Liver (tissue), 9 donors: ENCODE results near the gene RIMS3. TPM values are rescaled to one million over a fixed set of nuclear protein-coding genes. Genes with fewer than 3 reads are reported as not detected.

Experiments
- DNase-seq: peaks from one replicate; pipeline ENCODE4 v3.0.0-alpha.2; 2017; ENCODE audit warnings: low spot score
- H3K27ac ChIP-seq, 2 donors: one replicate each; pipeline ENCODE4 v1.7.0; 2013; ENCODE audit warnings: inconsistent platforms in 2 of 2, low read length in 2 of 2, control low read depth in 1 of 2, low read depth in 1 of 2, mild to moderate bottlenecking in 1 of 2
- H3K27me3 ChIP-seq, 4 donors: one replicate each; pipeline versions ENCODE4 v1.6.1 to v1.7.0; 2013; ENCODE audit warnings: low read length in 3 of 4, inconsistent platforms in 1 of 4, mild to moderate bottlenecking in 1 of 4, moderate library complexity in 1 of 4; ENCODE audit not compliant: control insufficient read depth in 4 of 4, insufficient read depth in 4 of 4
- H3K36me3 ChIP-seq, 4 donors: one replicate each; pipeline versions ENCODE4 v1.6.1 to v1.7.0; 2013; ENCODE audit warnings: low read length in 3 of 4, mild to moderate bottlenecking in 3 of 4, low read depth in 1 of 4, moderate library complexity in 1 of 4; ENCODE audit not compliant: control insufficient read depth in 4 of 4, insufficient read depth in 3 of 4
- H3K4me1 ChIP-seq, 4 donors: one replicate each; pipeline versions ENCODE4 v1.6.1 to v1.7.0; 2013; ENCODE audit warnings: low read length in 3 of 4, mild to moderate bottlenecking in 3 of 4, moderate library complexity in 1 of 4; ENCODE audit not compliant: control insufficient read depth in 4 of 4, insufficient read depth in 4 of 4
- H3K4me3 ChIP-seq, 3 donors: one replicate each; pipeline versions ENCODE4 v1.6.1 to v1.7.0; 2013; ENCODE audit warnings: low read length in 3 of 3, control low read depth in 1 of 3, low read depth in 1 of 3, mild to moderate bottlenecking in 1 of 3
- H3K9ac ChIP-seq, 2 donors: one replicate each; pipeline ENCODE4 v1.7.0; 2013; ENCODE audit warnings: low read length in 2 of 2, mild to moderate bottlenecking in 2 of 2, moderate library complexity in 2 of 2, control low read depth in 1 of 2, low read depth in 1 of 2
- H3K9me3 ChIP-seq, 4 donors: one replicate each; pipeline versions ENCODE4 v1.6.1 to v1.7.0; 2013; ENCODE audit warnings: low read length in 3 of 4; ENCODE audit not compliant: control insufficient read depth in 4 of 4
- ATF3 ChIP-seq: IDR thresholded peaks from 2 replicates; pipeline ENCODE4 v1.6.1; 2016; ENCODE audit warnings: antibody characterized with exemption
- CTCF ChIP-seq: fragments of 150-350 bp; IDR thresholded peaks from 2 replicates; pipeline ENCODE4 v1.5.1; 2017; ENCODE audit warnings: improper control_type of control experiment, low read depth, low read length; ENCODE audit not compliant: missing input control
- EGR1 ChIP-seq, 2 donors: IDR thresholded peaks; 2 replicates each; pipeline ENCODE4 v1.6.1; 2016 to 2018; ENCODE audit warnings: antibody characterized with exemption in 2 of 2, low read depth in 2 of 2
- FOXA1 ChIP-seq: IDR thresholded peaks from 2 replicates; pipeline ENCODE4 v1.6.1; 2016; ENCODE audit warnings: antibody characterized with exemption
- GABPA ChIP-seq, 2 donors: IDR thresholded peaks in 1 of 2; conservative IDR thresholded peaks in 1 of 2; 2 replicates each; pipeline ENCODE4 v1.6.1; 2016; ENCODE audit warnings: antibody characterized with exemption in 2 of 2, mild to moderate bottlenecking in 1 of 2, moderate library complexity in 1 of 2
- HNF4A ChIP-seq, 2 donors: conservative IDR thresholded peaks; 2 replicates each; pipeline ENCODE4 v1.6.1; 2016; ENCODE audit warnings: antibody characterized with exemption in 2 of 2, mild to moderate bottlenecking in 2 of 2
- HNF4G ChIP-seq: IDR thresholded peaks from 2 replicates; pipeline ENCODE4 v1.6.1; 2016; ENCODE audit warnings: antibody characterized with exemption
- MAX ChIP-seq: IDR thresholded peaks from 2 replicates; pipeline ENCODE4 v1.6.1; 2016; ENCODE audit warnings: antibody characterized with exemption
- RAD21 ChIP-seq, 2 donors: IDR thresholded peaks; 2 replicates each; pipeline ENCODE4 v1.6.1; 2016; ENCODE audit warnings: antibody characterized with exemption in 2 of 2, mild to moderate bottlenecking in 2 of 2
- RXRA ChIP-seq, 2 donors: IDR thresholded peaks; 2 replicates each; pipeline ENCODE4 v1.6.1; 2017 to 2018; ENCODE audit warnings: antibody characterized with exemption in 2 of 2, mild to moderate bottlenecking in 1 of 2
- SP1 ChIP-seq: IDR thresholded peaks from 2 replicates; pipeline ENCODE4 v1.6.1; 2018; ENCODE audit warnings: antibody characterized with exemption, mild to moderate bottlenecking
- TAF1 ChIP-seq: conservative IDR thresholded peaks from 2 replicates; pipeline ENCODE4 v1.6.1; 2016; ENCODE audit warnings: antibody characterized with exemption, mild to moderate bottlenecking
- YY1 ChIP-seq: IDR thresholded peaks from 2 replicates; pipeline ENCODE4 v1.6.1; 2016; ENCODE audit warnings: antibody characterized with exemption, mild to moderate bottlenecking
- ZBTB33 ChIP-seq: IDR thresholded peaks from 2 replicates; pipeline ENCODE4 v1.6.1; 2016; ENCODE audit warnings: antibody characterized with exemption
- WGBS: extraction: QIAGEN DNeasy Blood & Tissue Kit; methylation state at CpG from one replicate; pipeline ENCODE4 v1.1.7; 2013; 5-methylcytosine and 5-hydroxymethylcytosine counted together
- polyA plus RNA-seq, 2 donors: library from polyadenylated mRNA; stranded (reverse) in 1 of 2; unstranded in 1 of 2; fragments of 200-250 nt in 1 of 2; fragments of >200 nt in 1 of 2; fragmentation: Nextera tagmentation in 1 of 2; extraction: Ambion mirVana in 1 of 2; gene quantifications; one replicate each; pipeline versions ENCODE4 v1.2.1 to v1.2.3, GENCODE V29; 2013 to 2015
- total RNA-seq, 2 donors: library from RNA; depleted of rRNA; stranded (reverse); fragments of >200 nt; gene quantifications; one replicate each; pipeline ENCODE4 v1.2.3, GENCODE V29; 2014
- donor health status: healthy.
- donor health status: healthy.
- donor health status: healthy.
- donor health status: healthy.
- donor health status: healthy.

RIMS3 gene
- total and polyA plus RNA-seq, 4 donors, result 0.22 to 2.2 (median 0.77) TPM

GRCh38 chr1:40687661-40688060 lies 22.2 kb upstream of the RIMS3 start:
- Histone ChIP-seq H3K9me3 (no peaks in the 10 kb centered on the region), H3K4me3 (no peak overlapping the region), H3K27ac (no peak overlapping the region), H3K4me1 (peaks cover 0 to 11% (median 9%) of the 10 kb centered on the region in 4 donors), H3K36me3 (peaks cover 0 to 5% (median 0%) of the 10 kb centered on the region in 4 donors), H3K9ac (no peak overlapping the region), H3K27me3 (no peaks in the 10 kb centered on the region)
- 96% methylated on average over 6 of the region's 6 CpGs for WGBS
- no peak for DNase-seq
- TF ChIP-seq SP1 (no peak), HNF4A (conservative IDR thresholded peaks at IDR 0.05) (no peak), CTCF (no peak), EGR1 (IDR thresholded peaks at IDR 0.05; ENCODE audit: low read depth in 2 of 2) (no peak), RXRA (IDR thresholded peaks at IDR 0.05) (no peak), YY1 (no peak), FOXA1 (no peak), TAF1 (no peak), ATF3 (no peak), RAD21 (IDR thresholded peaks at IDR 0.05) (no peak), HNF4G (no peak), ZBTB33 (no peak)

- H3K27ac ChIP-seq, result no peak overlapping the region
- TF ChIP-seq RXRA (IDR thresholded peaks at IDR 0.05) (no peak), CTCF (no peak), MAX (no peak), RAD21 (IDR thresholded peaks at IDR 0.05) (no peak), GABPA (IDR thresholded peaks at IDR 0.05 in 1 of 2, conservative IDR thresholded peaks at IDR 0.05 in 1 of 2) (no peak), ATF3 (no peak)
- no peaks in the 10 kb centered on the region for H3K27me3 ChIP-seq
- no peak overlapping the region for H3K9ac ChIP-seq
- DNase-seq, result no peak
- no peak overlapping the region for H3K4me3 ChIP-seq
- peaks cover 0 to 5% (median 0%) of the 10 kb centered on the region in 4 donors for H3K36me3 ChIP-seq
- 97% methylated on average over 7 of the region's 7 CpGs for WGBS
- no peaks in the 10 kb centered on the region for H3K9me3 ChIP-seq
- peaks cover 0 to 6% (median 3%) of the 10 kb centered on the region in 4 donors for H3K4me1 ChIP-seq
Observed at GRCh38 chr1:40687059-40687458, 21.6 kb upstream of the RIMS3 start.
